NCI-H446 (cell line): ENCODE data around the gene PARVB.

Source experiments
- DNase-seq, 2 experiments: peaks; one replicate each; lab custom pipeline; 2025; lab: John Stamatoyannopoulos, UW

The PARVB gene

GRCh38 chr22:44136112-44136511 lies 112.0 kb downstream of the PARVB start:
- DNase-seq = no peak

- no peak for DNase-seq
These were observed 112.7 kb downstream of the PARVB start for GRCh38 chr22:44136786-44137185.

GRCh38 chr22:44137415-44137814 lies 113.3 kb downstream of the PARVB start:
- no peak for DNase-seq

GRCh38 chr22:44139773-44140172 lies 115.7 kb downstream of the PARVB start:
- DNase-seq = no peak

- no peak for DNase-seq
These were observed 118.5 kb downstream of the PARVB start for GRCh38 chr22:44142421-44143104.

GRCh38 chr22:44143105-44143474 lies 119.0 kb downstream of the PARVB start:
- no peak for DNase-seq

- no peak for DNase-seq
These were observed 119.5 kb downstream of the PARVB start for GRCh38 chr22:44143579-44143978.

GRCh38 chr22:44144046-44144569 lies 120.0 kb downstream of the PARVB start:
- DNase-seq = no peak

- no peak for DNase-seq
These were observed 121.4 kb downstream of the PARVB start for GRCh38 chr22:44145544-44145943.

- DNase-seq = no peak
These were observed 122.2 kb downstream of the PARVB start for GRCh38 chr22:44146088-44146861.

- no peak for DNase-seq
These were observed 123.0 kb downstream of the PARVB start for GRCh38 chr22:44147008-44147645.

GRCh38 chr22:44147821-44148574 lies 123.9 kb downstream of the PARVB start:
- peak in 1 of 2 experiments; percentile 2 for DNase-seq

GRCh38 chr22:44151676-44152075 lies 127.6 kb downstream of the PARVB start:
- peak in 1 of 2 experiments; percentile 15 for DNase-seq

GRCh38 chr22:44153710-44154109 lies 129.6 kb downstream of the PARVB start:
- DNase-seq = no peak

- no peak for DNase-seq
These were observed 130.4 kb downstream of the PARVB start for GRCh38 chr22:44154436-44154942.

- no peak for DNase-seq
These were observed 131.0 kb downstream of the PARVB start for GRCh38 chr22:44155115-44155514.

- peak in 1 of 2 experiments; percentile 42 for DNase-seq
These were observed 134.0 kb downstream of the PARVB start for GRCh38 chr22:44157916-44158618.

GRCh38 chr22:44158816-44159215 lies 134.7 kb downstream of the PARVB start:
- peak; percentile 72 to 90 for DNase-seq

GRCh38 chr22:44159221-44159620 lies 135.1 kb downstream of the PARVB start:
- peak in 1 of 2 experiments; percentile 56 for DNase-seq

GRCh38 chr22:44159811-44160210 lies 135.7 kb downstream of the PARVB start:
- DNase-seq = no peak

- no peak for DNase-seq
These were observed 136.3 kb downstream of the PARVB start for GRCh38 chr22:44160421-44160820.
